ENCODE data around the gene SOD3.

DNA sequence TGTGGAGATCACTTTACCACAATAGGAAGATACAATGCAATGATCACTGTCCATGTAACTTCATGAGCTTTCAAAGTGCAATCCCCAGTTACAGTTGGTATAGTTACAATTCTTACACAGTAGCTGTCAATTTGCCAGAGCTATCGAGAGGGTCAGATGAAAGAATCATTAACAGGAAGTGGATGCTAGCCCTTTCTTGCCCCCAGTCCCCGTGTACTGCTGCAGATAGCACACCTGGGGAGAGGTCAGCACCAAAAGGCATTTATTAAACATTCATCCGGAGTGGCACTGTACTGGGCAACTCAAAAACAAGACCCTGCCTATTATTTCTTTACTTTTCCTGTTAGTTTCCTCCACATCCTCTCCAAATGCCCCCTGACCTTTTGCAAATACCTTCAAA lies 47.7 kb downstream of the SOD3 start:
- TF ChIP-seq, protein P1, sequence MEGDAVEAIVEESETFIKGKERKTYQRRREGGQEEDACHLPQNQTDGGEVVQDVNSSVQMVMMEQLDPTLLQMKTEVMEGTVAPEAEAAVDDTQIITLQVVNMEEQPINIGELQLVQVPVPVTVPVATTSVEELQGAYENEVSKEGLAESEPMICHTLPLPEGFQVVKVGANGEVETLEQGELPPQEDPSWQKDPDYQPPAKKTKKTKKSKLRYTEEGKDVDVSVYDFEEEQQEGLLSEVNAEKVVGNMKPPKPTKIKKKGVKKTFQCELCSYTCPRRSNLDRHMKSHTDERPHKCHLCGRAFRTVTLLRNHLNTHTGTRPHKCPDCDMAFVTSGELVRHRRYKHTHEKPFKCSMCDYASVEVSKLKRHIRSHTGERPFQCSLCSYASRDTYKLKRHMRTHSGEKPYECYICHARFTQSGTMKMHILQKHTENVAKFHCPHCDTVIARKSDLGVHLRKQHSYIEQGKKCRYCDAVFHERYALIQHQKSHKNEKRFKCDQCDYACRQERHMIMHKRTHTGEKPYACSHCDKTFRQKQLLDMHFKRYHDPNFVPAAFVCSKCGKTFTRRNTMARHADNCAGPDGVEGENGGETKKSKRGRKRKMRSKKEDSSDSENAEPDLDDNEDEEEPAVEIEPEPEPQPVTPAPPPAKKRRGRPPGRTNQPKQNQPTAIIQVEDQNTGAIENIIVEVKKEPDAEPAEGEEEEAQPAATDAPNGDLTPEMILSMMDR (IDR thresholded peaks at IDR 0.05) = no peak
- TF ChIP-seq POLR2A (IDR thresholded peaks at IDR 0.05) = no peak
- TF ChIP-seq POLR2AphosphoS5 (IDR thresholded peaks at IDR 0.05) = no peak

Data from sigmoid colon (tissue), 4 donors.